H9 (cell line): ENCODE results near the gene ABCA1. TPM values are rescaled to one million over a fixed set of nuclear protein-coding genes. Genes with fewer than 3 reads are reported as not detected.

Experiments
- DNase-seq: peaks from one replicate; pipeline ENCODE4 v3.0.0-alpha.2; 2017
- H2AFZ ChIP-seq: one replicate; pipeline ENCODE4 v1.6.1; 2013; ENCODE audit warnings: mild to moderate bottlenecking, low read length, control low read depth, moderate library complexity
- H2AK5ac ChIP-seq: 2 replicates; pipeline ENCODE4 v1.6.1; 2013; ENCODE audit warnings: low read length, control low read depth, mixed read lengths; ENCODE audit not compliant: insufficient read length
- H2BK120ac ChIP-seq: one replicate; pipeline ENCODE4 v1.6.1; 2013; ENCODE audit warnings: low read depth, mild to moderate bottlenecking, low read length, control low read depth, inconsistent platforms; ENCODE audit not compliant: poor library complexity, severe bottlenecking
- H2BK12ac ChIP-seq: 2 replicates; pipeline ENCODE4 v1.6.1; 2013; ENCODE audit warnings: low read length, control low read depth, mixed read lengths, low read depth; ENCODE audit not compliant: insufficient read length
- H2BK15ac ChIP-seq: 2 replicates; pipeline ENCODE4 v1.6.1; 2013; ENCODE audit warnings: low read depth, low read length, control low read depth
- H2BK20ac ChIP-seq: one replicate; pipeline ENCODE4 v1.6.1; 2013; ENCODE audit warnings: low read depth, mild to moderate bottlenecking, low read length, control low read depth, inconsistent platforms; ENCODE audit not compliant: poor library complexity, severe bottlenecking
- H2BK5ac ChIP-seq: 2 replicates; pipeline ENCODE4 v1.6.1; 2013; ENCODE audit warnings: low read length, control low read depth, mixed read lengths; ENCODE audit not compliant: insufficient read length
- H3K14ac ChIP-seq: 2 replicates; pipeline ENCODE4 v1.6.1; 2013; ENCODE audit warnings: low read length, control low read depth; ENCODE audit not compliant: insufficient read depth
- H3K18ac ChIP-seq: 2 replicates; pipeline ENCODE4 v1.6.1; 2013; ENCODE audit warnings: low read depth, mild to moderate bottlenecking, mixed read lengths, low read length, control low read depth; ENCODE audit not compliant: insufficient read length
- H3K23ac ChIP-seq: 2 replicates; pipeline ENCODE4 v1.6.1; 2013; ENCODE audit warnings: low read length, control low read depth, mixed read lengths, low read depth; ENCODE audit not compliant: insufficient read length
- H3K23me2 ChIP-seq: 2 replicates; pipeline ENCODE4 v1.6.1; 2013; ENCODE audit warnings: low read depth, mild to moderate bottlenecking, mixed read lengths, low read length, control low read depth; ENCODE audit not compliant: insufficient read length, poor library complexity, severe bottlenecking
- H3K27ac ChIP-seq: 2 replicates; pipeline ENCODE4 v1.5.1; 2013; ENCODE audit warnings: low read length, control low read depth, mixed read lengths, low read depth; ENCODE audit not compliant: insufficient read length
- H3K27me3 ChIP-seq: 2 replicates; pipeline ENCODE4 v1.6.1; 2013; ENCODE audit warnings: low read length, control low read depth, inconsistent platforms; ENCODE audit not compliant: insufficient read depth
- H3K4ac ChIP-seq: 2 replicates; pipeline ENCODE4 v1.6.1; 2013; ENCODE audit warnings: low read depth, mild to moderate bottlenecking, control low read depth, inconsistent platforms, low read length, moderate library complexity
- H3K4me1 ChIP-seq: 2 replicates; pipeline ENCODE4 v1.6.1; 2013; ENCODE audit warnings: low read length, control low read depth, inconsistent platforms; ENCODE audit not compliant: insufficient read depth
- H3K4me2 ChIP-seq: 2 replicates; pipeline ENCODE4 v1.6.1; 2013; ENCODE audit warnings: low read length, control low read depth, mixed read lengths; ENCODE audit not compliant: insufficient read length, insufficient read depth
- H3K56ac ChIP-seq: 2 replicates; pipeline ENCODE4 v1.6.1; 2013; ENCODE audit warnings: low read depth, mild to moderate bottlenecking, mixed read lengths, low read length, control low read depth; ENCODE audit not compliant: insufficient read length
- H3K79me1 ChIP-seq: 2 replicates; pipeline ENCODE4 v1.6.1; 2013; ENCODE audit warnings: low read depth, mild to moderate bottlenecking, moderate library complexity, low read length, control low read depth, inconsistent platforms; ENCODE audit not compliant: insufficient read depth, poor library complexity, severe bottlenecking
- H3K79me2 ChIP-seq: 2 replicates; pipeline ENCODE4 v1.6.1; 2013; ENCODE audit warnings: low read length, control low read depth, inconsistent platforms; ENCODE audit not compliant: insufficient read depth
- H3K9ac ChIP-seq: 2 replicates; pipeline ENCODE4 v1.6.1; 2013; ENCODE audit warnings: low read length, control low read depth, mixed read lengths; ENCODE audit not compliant: insufficient read length; ENCODE audit errors: extremely low read depth
- H3K9me3 ChIP-seq: one replicate; pipeline ENCODE4 v1.6.1; 2013; ENCODE audit warnings: low read depth, low read length, inconsistent platforms; ENCODE audit not compliant: control insufficient read depth
- H3T11ph ChIP-seq: one replicate; pipeline ENCODE4 v1.6.1; 2013; ENCODE audit warnings: mild to moderate bottlenecking, low read length, control low read depth, inconsistent platforms
- H4K20me1 ChIP-seq: one replicate; pipeline ENCODE4 v1.6.1; 2013; ENCODE audit not compliant: control insufficient read depth, insufficient read length, insufficient read depth
- H4K5ac ChIP-seq: 2 replicates; pipeline ENCODE4 v1.6.1; 2013; ENCODE audit warnings: low read depth, mild to moderate bottlenecking, mixed read lengths, low read length, control low read depth; ENCODE audit not compliant: insufficient read length
- H4K8ac ChIP-seq: replicated peaks from 2 replicates; pipeline ENCODE4 v1.6.1; 2013; ENCODE audit warnings: low read length, control low read depth, mixed read lengths, low read depth; ENCODE audit not compliant: insufficient read length
- H4K91ac ChIP-seq: 2 replicates; pipeline ENCODE4 v1.6.1; 2013; ENCODE audit warnings: low read depth, mild to moderate bottlenecking, moderate library complexity, mixed read lengths, low read length, control low read depth; ENCODE audit not compliant: insufficient read length
- H3K27ac Mint-ChIP-seq, 3 experiments: 2 replicates in 2 of 3; 3 replicates in 1 of 3; pipeline ENCODE4 v1.8.0; 2020 to 2021; ENCODE audit warnings: mixed read lengths in 3 of 3, mild to moderate bottlenecking in 1 of 3, moderate library complexity in 1 of 3
- H3K27me3 Mint-ChIP-seq: 2 replicates; pipeline ENCODE4 v1.8.0; 2021; ENCODE audit warnings: low read depth, mild to moderate bottlenecking, moderate library complexity, mixed read lengths
- H3K36me3 Mint-ChIP-seq, 3 experiments: 2 replicates in 2 of 3; 3 replicates in 1 of 3; pipeline ENCODE4 v1.8.0; 2020 to 2021; ENCODE audit warnings: low read depth in 3 of 3, mixed read lengths in 3 of 3; ENCODE audit not compliant: insufficient read depth in 1 of 3
- H3K4me1 Mint-ChIP-seq, 2 experiments: 2 replicates each; pipeline ENCODE4 v1.8.0; 2020; ENCODE audit warnings: mixed read lengths in 2 of 2
- H3K4me3 Mint-ChIP-seq, 2 experiments: 2 replicates in 1 of 2; 3 replicates in 1 of 2; pipeline ENCODE4 v1.8.0; 2020 to 2021; ENCODE audit warnings: mild to moderate bottlenecking in 2 of 2, mixed read lengths in 2 of 2, moderate library complexity in 1 of 2
- H3K9me3 Mint-ChIP-seq, 2 experiments: 2 replicates in 1 of 2; 3 replicates in 1 of 2; pipeline ENCODE4 v1.8.0; 2020; ENCODE audit warnings: mild to moderate bottlenecking in 2 of 2, mixed read lengths in 2 of 2, moderate library complexity in 1 of 2
- CTCF ChIP-seq: fragments of 200-600 bp; sonication (generic); conservative IDR thresholded peaks from 3 replicates; pipeline ENCODE4 v1.8.0; 2021; ENCODE audit warnings: antibody characterized with exemption, mild to moderate bottlenecking
- WGBS: extraction: QIAGEN DNeasy Blood & Tissue Kit; methylation state at CpG from one replicate; pipeline ENCODE4 v1.1.7; 2013; ENCODE audit warnings: missing lambda C conversion rate, low lambda C conversion rate, mixed read lengths; ENCODE audit not compliant: insufficient read length; ENCODE audit errors: extremely low coverage; 5-methylcytosine and 5-hydroxymethylcytosine counted together
- total RNA-seq: library from RNA; stranded (reverse); gene quantifications from 2 replicates; pipeline ENCODE4 v1.2.1, GENCODE V29; 2021

The ABCA1 gene
- total RNA-seq, 1 experiment from 2014 or later: 16.6 TPM

- Histone ChIP-seq H3K56ac (no peak overlapping the region), H3T11ph (no peak overlapping the region), H3K79me1 (no peaks in the 10 kb centered on the region), H3K23ac (no peak overlapping the region), H3K18ac (no peak overlapping the region), H3K27ac (no peak overlapping the region), H3K14ac (no peak overlapping the region), H2BK20ac (no peak overlapping the region), H2AFZ (no peak overlapping the region), H3K4me2 (no peak overlapping the region), H3K23me2 (no peaks in the 10 kb centered on the region), H4K91ac (no peak overlapping the region), H4K8ac (no peak overlapping the region), H3K4me1 (no peaks in the 10 kb centered on the region), H2AK5ac (no peak overlapping the region), H2BK12ac (no peak overlapping the region), H3K27me3 (no peaks in the 10 kb centered on the region), H2BK5ac (no peak overlapping the region), H3K79me2 (no peaks in the 10 kb centered on the region), H4K5ac (no peak overlapping the region), H3K4ac (no peak overlapping the region), H2BK15ac (no peak overlapping the region), H2BK120ac (no peak overlapping the region), H4K20me1 (no peaks in the 10 kb centered on the region), H3K9ac (no peak overlapping the region), H3K9me3 (no peaks in the 10 kb centered on the region)
- Mint-ChIP-seq H3K27ac (no peak overlapping the region), H3K36me3 (peaks cover 19 to 85% (median 74%) of the 10 kb centered on the region in 3 experiments; a peak in 6 of 7 replicates), H3K4me1 (no peaks in the 10 kb centered on the region), H3K27me3 (no peaks in the 10 kb centered on the region; the same call in 1 of the 2 replicates), H3K9me3 (no peaks in the 10 kb centered on the region), H3K4me3 (no peak overlapping the region)
- no peak for DNase-seq
- TF ChIP-seq CTCF: no peak
- WGBS: no CpG with 5 or more reads among the region's 3 CpGs
Observed at GRCh38 chr9:104819033-104819432, 108.9 kb downstream of the ABCA1 start.
